Endothelial cell of umbilical vein (primary cell): ENCODE measurements around the gene SLC34A2. TPM values are rescaled to one million over a fixed set of nuclear protein-coding genes. Genes with fewer than 3 reads are reported as not detected.

Source experiments
- BruUV-seq: library from RNA; stranded (reverse); fragments of 400-500 nt; replicated peaks from 2 replicates; lab custom pipeline; 2021; lab: Mats Ljungman, UMichigan
- CTCF ChIA-PET: fragments of 300-600, 350-600 bp; sonication (Branson Sonifier 250); formaldehyde crosslinking; loops from one replicate; lab custom pipeline; 2021; ENCODE audit warnings: antibody characterized with exemption, inconsistent platforms; lab: Charles Lee
- POLR2A ChIA-PET: fragments of 300-600, 350-600 bp; sonication (Branson Sonifier 250); formaldehyde crosslinking; loops from one replicate; lab custom pipeline; 2021; ENCODE audit warnings: antibody characterized with exemption, inconsistent platforms; lab: Charles Lee
- DNase-seq: peaks from one replicate; pipeline ENCODE4 v3.0.0-alpha.2; 2011; ENCODE audit warnings: low read depth, low spot score
- FAIRE-seq: peaks from 2 replicates; lab custom pipeline; 2011; peaks lifted over from hg19 to GRCh38; lab: Jason Lieb, UNC
- H2AFZ ChIP-seq: 2 replicates; pipeline ENCODE4 v1.6.0; 2012; ENCODE audit warnings: low read depth, low read length, control low read depth, inconsistent platforms
- H3K27ac ChIP-seq: 2 replicates; pipeline ENCODE4 v1.5.1; 2011; ENCODE audit warnings: low read depth, mild to moderate bottlenecking, control low read depth, low read length, moderate library complexity; ENCODE audit not compliant: insufficient read depth
- H3K27me3 ChIP-seq, 2 experiments: 2 replicates each; pipeline versions ENCODE4 v1.6.0 to v1.6.1; 2011; ENCODE audit warnings: low read length in 2 of 2, mixed read lengths in 1 of 2; ENCODE audit not compliant: control insufficient read depth in 2 of 2, insufficient read depth in 2 of 2
- H3K36me3 ChIP-seq, 2 experiments: 2 replicates in 1 of 2; 3 replicates in 1 of 2; pipeline ENCODE4 v1.5.1; 2011; ENCODE audit warnings: low read length in 2 of 2, mild to moderate bottlenecking in 1 of 2, moderate library complexity in 1 of 2; ENCODE audit not compliant: control insufficient read depth in 2 of 2, insufficient read depth in 2 of 2; ENCODE audit errors: extremely low read depth in 1 of 2
- H3K4me1 ChIP-seq: 3 replicates; pipeline ENCODE4 v1.5.1; 2011; ENCODE audit warnings: mild to moderate bottlenecking, low read length; ENCODE audit not compliant: control insufficient read depth, insufficient read depth; ENCODE audit errors: extremely low read depth
- H3K4me2 ChIP-seq: 2 replicates; pipeline ENCODE4 v1.6.1; 2011; ENCODE audit warnings: low read length, control low read depth, mixed read lengths; ENCODE audit not compliant: insufficient read depth
- H3K4me3 ChIP-seq, 3 experiments: fragments of 200-600 bp in 1 of 3; sonication (generic), shearing (Covaris generic) in 1 of 3; replicated peaks in 1 of 3; 2 replicates each; pipeline ENCODE4 v1.5.1; 2011 to 2016; ENCODE audit warnings: control low read depth in 3 of 3, low read length in 3 of 3, mild to moderate bottlenecking in 2 of 3, inconsistent platforms in 1 of 3, low read depth in 1 of 3, moderate library complexity in 1 of 3; ENCODE audit not compliant: insufficient read depth in 1 of 3
- H3K79me2 ChIP-seq: 2 replicates; pipeline ENCODE4 v1.6.0; 2012; ENCODE audit warnings: low read length, inconsistent platforms; ENCODE audit not compliant: control insufficient read depth, insufficient read depth
- H3K9ac ChIP-seq: replicated peaks from 2 replicates; pipeline ENCODE3; 2011; ENCODE audit warnings: low read length, control low read depth; ENCODE audit not compliant: insufficient read depth; ENCODE audit errors: extremely low read depth
- H3K9me1 ChIP-seq: replicated peaks from 3 replicates; pipeline ENCODE4 v1.6.0; 2011; ENCODE audit warnings: mild to moderate bottlenecking, low read length; ENCODE audit not compliant: control insufficient read depth, insufficient read depth; ENCODE audit errors: extremely low read depth
- H3K9me3 ChIP-seq: replicated peaks from 2 replicates; pipeline ENCODE4 v1.5.1; 2012; ENCODE audit warnings: low read length, inconsistent platforms; ENCODE audit not compliant: control insufficient read depth, insufficient read depth
- H4K20me1 ChIP-seq: replicated peaks from 2 replicates; pipeline ENCODE3; 2011; ENCODE audit warnings: mild to moderate bottlenecking, low read length; ENCODE audit not compliant: control insufficient read depth, insufficient read depth; ENCODE audit errors: extremely low read depth
- CTCF ChIP-seq, 2 donors: IDR thresholded peaks; 1 replicate in 1 of 2; 2 replicates in 1 of 2; pipeline ENCODE4 v1.5.1; 2011; ENCODE audit warnings: low read length in 2 of 2, mild to moderate bottlenecking in 2 of 2, moderate library complexity in 2 of 2, control low read depth in 1 of 2, inconsistent platforms in 1 of 2, low read depth in 1 of 2; ENCODE audit not compliant: insufficient read depth in 1 of 2; ENCODE audit errors: extremely low read depth in 1 of 2
- EZH2 ChIP-seq: IDR thresholded peaks from 2 replicates; pipeline ENCODE4 v1.6.1; 2012; ENCODE audit warnings: borderline replicate concordance, low read depth, mild to moderate bottlenecking, moderate library complexity, low read length, inconsistent platforms; ENCODE audit not compliant: severe bottlenecking
- JUN ChIP-seq: IDR thresholded peaks from 2 replicates; pipeline ENCODE4 v1.6.1; 2011; ENCODE audit warnings: borderline replicate concordance, low read depth; ENCODE audit not compliant: insufficient read length, insufficient read depth
- MAX ChIP-seq: IDR thresholded peaks from 2 replicates; pipeline ENCODE4 v1.6.1; 2011; ENCODE audit not compliant: insufficient read depth, insufficient read length
- MYC ChIP-seq: IDR thresholded peaks from one replicate; pipeline ENCODE4 v1.6.1; 2011; ENCODE audit warnings: mild to moderate bottlenecking, low read depth, low read length
- POLR2A ChIP-seq: IDR thresholded peaks from 2 replicates; pipeline ENCODE4 v1.6.1; 2012; ENCODE audit warnings: low read depth, mild to moderate bottlenecking, control low read depth, low read length
- POLR2AphosphoS5 ChIP-seq: IDR thresholded peaks from 2 replicates; pipeline ENCODE4 v1.6.1; 2012; ENCODE audit warnings: low read depth, mild to moderate bottlenecking, control low read depth, low read length, moderate library complexity; ENCODE audit not compliant: insufficient read depth
- dilution Hi-C: fragments of 300-500 bp; cut with MboI; formaldehyde crosslinking; loops from one replicate; pipeline ENCODE4 v1.15.0; 2019; ENCODE audit warnings: low sequenced_read_pairs; ENCODE audit not compliant: extremely low pct_ligation_motif_present
- intact Hi-C: fragments of 100-400 bp; cut with micrococcal nuclease; formaldehyde crosslinking; loops from one replicate; pipeline ENCODE4 v1.10.0; 2022
- polyA plus RNA-seq, 4 experiments: library from polyadenylated mRNA; depleted of rRNA in 3 of 4; stranded (reverse) in 3 of 4; unstranded in 1 of 4; fragments of >200 nt; gene quantifications; 2 replicates each; pipeline versions ENCODE4 v1.2.1 to v1.2.3, GENCODE V29; 2011 to 2012; ENCODE audit warnings: missing spikeins in 1 of 4
- total RNA-seq: library from RNA; stranded (reverse); gene quantifications from 2 replicates; pipeline ENCODE4 v1.2.3, GENCODE V29; 2021

Gene SLC34A2
- total and polyA plus RNA-seq, 2 donors (not counting 3 experiments of a cell fraction or from before 2014, with no cell fraction given): not detected

- intact Hi-C loops: no loop called here
- POLR2A ChIA-PET: no interaction called here
- Histone ChIP-seq H3K27me3 (no peaks in the 10 kb centered on the region), H3K9me3 (no peaks in the 10 kb centered on the region), H3K4me1 (no peaks in the 10 kb centered on the region), H3K36me3 (no peaks in the 10 kb centered on the region), H4K20me1 (no peaks in the 10 kb centered on the region), H3K79me2 (no peaks in the 10 kb centered on the region), H3K4me3 (no peak overlapping the region), H3K27ac (no peak overlapping the region), H3K9ac (no peak overlapping the region), H3K4me2 (no peak overlapping the region), H2AFZ (no peak overlapping the region), H3K9me1 (no peaks in the 10 kb centered on the region)
- no TSS peak for BruUV-seq
- dilution Hi-C loops: no loop called here
- CTCF ChIA-PET: interaction anchor here (1.1 kb wide), 1 partner anchor 16 kb away, joined by 3 read pairs; no protein-coding TSS in a partner anchor
- no peak for DNase-seq
- FAIRE-seq: no peak
- no peak for TF ChIP-seq JUN
- no peak for TF ChIP-seq POLR2AphosphoS5
Observed at GRCh38 chr4:25633541-25633940, 22.1 kb upstream of the SLC34A2 start.

GRCh38 chr4:25635501-25635900 lies 20.1 kb upstream of the SLC34A2 start:
- Histone ChIP-seq H3K79me2 (no peaks in the 10 kb centered on the region), H3K27me3 (no peaks in the 10 kb centered on the region), H3K27ac (no peak overlapping the region), H3K4me2 (no peak overlapping the region), H3K9me1 (no peaks in the 10 kb centered on the region), H3K36me3 (no peaks in the 10 kb centered on the region), H4K20me1 (no peaks in the 10 kb centered on the region), H3K4me3 (no peak overlapping the region), H3K9ac (no peak overlapping the region), H3K9me3 (no peaks in the 10 kb centered on the region), H3K4me1 (no peaks in the 10 kb centered on the region), H2AFZ (no peak overlapping the region)
- intact Hi-C loops: no loop called here
- no TSS peak for BruUV-seq
- dilution Hi-C loops: no loop called here
- POLR2A ChIA-PET: no interaction called here
- TF ChIP-seq MYC (no peak), MAX (no peak), POLR2AphosphoS5 (no peak), POLR2A (no peak), JUN (no peak), CTCF (IDR thresholded peaks at IDR 0.05; ENCODE audit: extremely low read depth in 1 of 2, insufficient read depth in 1 of 2, low read depth in 1 of 2, low read length in 2 of 2) (no peak), EZH2 (no peak)
- DNase-seq (no peak), FAIRE-seq (no peak)
- CTCF ChIA-PET: no interaction called here
